HepG2 (cell line): ENCODE data around the gene REPS2. TPM values are rescaled to one million over a fixed set of nuclear protein-coding genes. Genes with fewer than 3 reads are reported as not detected.

Experiments
- ATAC-seq: fragments of 200-7000 bp; cut with Tn5 transposase; 3 replicates; pipeline ENCODE4 v1.9.1; 2020; ENCODE audit warnings: mild to moderate bottlenecking, moderate library complexity
- BruUV-seq: library from RNA; stranded (reverse); fragments of 400-500 nt; replicated peaks from 2 replicates; lab custom pipeline; 2021; lab: Mats Ljungman, UMichigan
- CTCF ChIA-PET: fragments of 300-600 bp; formaldehyde crosslinking; extraction: SDS; loops from one replicate; lab custom pipeline; 2021; ENCODE audit warnings: low total read pairs, inconsistent platforms, low intra/inter-chr PET ratio; lab: Yijun Ruan, JAX
- POLR2A ChIA-PET: fragments of 350-600 bp; sonication (Branson Sonifier 250); formaldehyde crosslinking; loops from one replicate; lab custom pipeline; 2020; ENCODE audit warnings: antibody characterized with exemption, inconsistent platforms; lab: Yijun Ruan, JAX
- DNase-seq: peaks from one replicate; pipeline ENCODE4 v3.0.0-alpha.2; 2015; ENCODE audit warnings: low spot score
- FAIRE-seq: peaks from 3 replicates; lab custom pipeline; 2011; peaks lifted over from hg19 to GRCh38; lab: Jason Lieb, UNC
- H2AFZ ChIP-seq: one replicate; pipeline ENCODE4 v1.6.1; 2011; ENCODE audit warnings: low read length, inconsistent platforms
- H3K27ac ChIP-seq: fragments of 300-600 bp; 3 replicates; pipeline ENCODE4 v1.8.0; 2011; ENCODE audit warnings: mixed run types, mild to moderate bottlenecking, mixed read lengths, low read length, inconsistent platforms; ENCODE audit not compliant: insufficient read depth; ENCODE audit errors: extremely low read length
- H3K27me3 ChIP-seq, 2 experiments: fragments of 200-600 bp in 1 of 2; 2 replicates in 1 of 2; 3 replicates in 1 of 2; pipeline versions ENCODE4 v1.6.0 to v1.8.0; 2011; ENCODE audit warnings: low read length in 2 of 2, mild to moderate bottlenecking in 2 of 2, moderate library complexity in 2 of 2, inconsistent platforms in 1 of 2; ENCODE audit not compliant: insufficient read depth in 2 of 2, control insufficient read depth in 1 of 2
- H3K36me3 ChIP-seq, 2 experiments: fragments of 200-600 bp in 1 of 2; replicated peaks in 1 of 2; 2 replicates in 1 of 2; 3 replicates in 1 of 2; pipeline versions ENCODE4 v1.5.1 to v1.8.0; 2011; ENCODE audit warnings: low read length in 2 of 2, inconsistent platforms in 1 of 2; ENCODE audit not compliant: insufficient read depth in 2 of 2, control insufficient read depth in 1 of 2
- H3K4me1 ChIP-seq: 2 replicates; pipeline ENCODE4 v1.5.1; 2012; ENCODE audit warnings: low read length, inconsistent platforms; ENCODE audit not compliant: insufficient read depth
- H3K4me2 ChIP-seq: 2 replicates; pipeline ENCODE4 v1.6.0; 2011; ENCODE audit warnings: low read depth, low read length, inconsistent platforms
- H3K4me3 ChIP-seq, 3 experiments: fragments of 200-600 bp in 1 of 3; sonication (generic), shearing (Covaris generic) in 1 of 3; replicated peaks in 1 of 3; 2 replicates each; pipeline ENCODE4 v1.5.1; 2011 to 2016; ENCODE audit warnings: low read length in 3 of 3, inconsistent platforms in 2 of 3, low read depth in 2 of 3, mild to moderate bottlenecking in 2 of 3, control low read depth in 1 of 3, mixed read lengths in 1 of 3; ENCODE audit not compliant: insufficient read depth in 1 of 3
- H3K79me2 ChIP-seq: one replicate; pipeline ENCODE4 v1.6.1; 2011; ENCODE audit warnings: low read length, inconsistent platforms; ENCODE audit not compliant: insufficient read depth
- H3K9ac ChIP-seq: 2 replicates; pipeline ENCODE4 v1.6.0; 2011; ENCODE audit warnings: mild to moderate bottlenecking, low read depth, low read length, inconsistent platforms; ENCODE audit not compliant: insufficient read depth
- H3K9me3 ChIP-seq: 2 replicates; pipeline ENCODE4 v1.5.1; 2012; ENCODE audit warnings: mild to moderate bottlenecking, low read length
- H4K20me1 ChIP-seq: 2 replicates; pipeline ENCODE4 v1.6.0; 2011; ENCODE audit warnings: inconsistent platforms, mild to moderate bottlenecking, low read length, moderate library complexity; ENCODE audit not compliant: insufficient read depth
- ARHGAP35 ChIP-seq: sonication (generic); formaldehyde crosslinking; IDR thresholded peaks from 2 replicates; pipeline ENCODE4 v1.9.0; 2022; ENCODE audit warnings: mild to moderate bottlenecking, inconsistent platforms, moderate library complexity, missing genetic modification reagents, borderline replicate concordance
- BATF2 ChIP-seq: sonication (generic); formaldehyde crosslinking; IDR thresholded peaks from 2 replicates; pipeline ENCODE4 v1.8.0; 2022; ENCODE audit warnings: mild to moderate bottlenecking, missing genetic modification reagents, moderate library complexity
- DMAP1 ChIP-seq: IDR thresholded peaks from 2 replicates; pipeline ENCODE4 v1.6.1; 2016
- DZIP1 ChIP-seq: sonication (generic); formaldehyde crosslinking; IDR thresholded peaks from 2 replicates; pipeline ENCODE4 v1.5.0; 2020; ENCODE audit warnings: mild to moderate bottlenecking, missing genetic modification reagents
- IRF2 ChIP-seq: IDR thresholded peaks from 2 replicates; pipeline ENCODE4 v1.6.1; 2018; ENCODE audit warnings: missing genetic modification reagents, missing compliant biosample characterization
- KDM2A ChIP-seq: sonication (generic); formaldehyde crosslinking; IDR thresholded peaks from 2 replicates; pipeline ENCODE4 v1.4.0; 2020; ENCODE audit warnings: low read depth, missing genetic modification reagents, borderline replicate concordance
- MED13 ChIP-seq: sonication (generic); formaldehyde crosslinking; IDR thresholded peaks from 2 replicates; pipeline ENCODE4 v1.5.0; 2020; ENCODE audit warnings: missing genetic modification reagents
- MIXL1 ChIP-seq: IDR thresholded peaks from 2 replicates; pipeline ENCODE4 v1.6.1; 2016
- PAX8 ChIP-seq: sonication (generic); formaldehyde crosslinking; IDR thresholded peaks from 2 replicates; pipeline ENCODE4 v1.8.0; 2022; ENCODE audit warnings: mild to moderate bottlenecking, missing genetic modification reagents, borderline replicate concordance
- POLR2A ChIP-seq, 2 experiments: IDR thresholded peaks; 2 replicates each; pipeline ENCODE4 v1.6.1; 2011; ENCODE audit warnings: low read depth in 2 of 2, low read length in 2 of 2, mild to moderate bottlenecking in 1 of 2, moderate library complexity in 1 of 2; ENCODE audit not compliant: insufficient read depth in 1 of 2
- RFXAP ChIP-seq: sonication (generic); formaldehyde crosslinking; IDR thresholded peaks from 2 replicates; pipeline ENCODE4 v1.4.0; 2020; ENCODE audit warnings: missing genetic modification reagents, borderline replicate concordance
- SMAD3 ChIP-seq: sonication (generic); formaldehyde crosslinking; IDR thresholded peaks from 2 replicates; pipeline ENCODE4 v1.4.0; 2020; ENCODE audit warnings: missing genetic modification reagents
- TCF7 ChIP-seq: sonication (generic); IDR thresholded peaks from 2 replicates; pipeline ENCODE4 v1.6.1; 2016; ENCODE audit warnings: antibody characterized with exemption, low read depth
- USF2 ChIP-seq, 2 experiments: sonication (generic) in 1 of 2; formaldehyde crosslinking in 1 of 2; IDR thresholded peaks; 2 replicates each; pipeline versions ENCODE4 v1.5.1 to v1.6.1; 2011 to 2020; ENCODE audit warnings: borderline replicate concordance in 1 of 2, low read depth in 1 of 2, low read length in 1 of 2, mild to moderate bottlenecking in 1 of 2, missing genetic modification reagents in 1 of 2, moderate library complexity in 1 of 2
- ZBTB33 ChIP-seq: sonication (generic); formaldehyde crosslinking; IDR thresholded peaks from 2 replicates; pipeline ENCODE4 v1.4.0; 2020; ENCODE audit warnings: missing genetic modification reagents
- ZNF256 ChIP-seq: sonication (generic); formaldehyde crosslinking; conservative IDR thresholded peaks from 2 replicates; pipeline ENCODE4 v1.4.0; 2020; ENCODE audit warnings: missing genetic modification reagents
- ZNF510 ChIP-seq: sonication (generic); formaldehyde crosslinking; IDR thresholded peaks from 2 replicates; pipeline ENCODE4 v1.4.0; 2020; ENCODE audit warnings: low read depth, mild to moderate bottlenecking, missing genetic modification reagents
- WGBS: methylation state at CpG from one replicate; pipeline ENCODE4 v1.1.6; 2017; ENCODE audit warnings: low lambda C conversion rate; 5-methylcytosine and 5-hydroxymethylcytosine counted together
- in situ Hi-C: cut with HindIII; loops from 2 replicates; pipeline ENCODE4 v1.10.0; 2017; ENCODE audit warnings: low pct_unique_long_range_greater_than_20kb; ENCODE audit not compliant: extremely low pct_ligation_motif_present
- intact Hi-C: fragments of 100-400 bp; cut with micrococcal nuclease; formaldehyde crosslinking; loops from one replicate; pipeline ENCODE4 v1.10.0; 2022; ENCODE audit not compliant: unreplicated experiment
- polyA plus RNA-seq, 8 experiments: library from polyadenylated mRNA; depleted of rRNA in 3 of 8; stranded (reverse) in 7 of 8; unstranded in 1 of 8; fragments of >200 nt; fragmentation: Illumina TruSeq in 4 of 8; extraction: Trizol in 4 of 8; gene quantifications; 2 replicates each; pipeline versions ENCODE4 v1.2.1 to v1.2.3, GENCODE V29; 2011 to 2016; ENCODE audit warnings: low read depth in 4 of 8, missing spikeins in 1 of 8, mixed read lengths in 1 of 8; ENCODE audit not compliant: insufficient read depth in 1 of 8
- total RNA-seq, 5 experiments: library from RNA; depleted of rRNA; stranded (reverse); fragments of >200 nt; fragmentation: Illumina TruSeq; extraction: Trizol; gene quantifications; 2 replicates each; pipeline ENCODE4 v1.2.3, GENCODE V29; 2016; ENCODE audit warnings: low read depth in 1 of 5

The REPS2 gene
- total and polyA plus RNA-seq, 2 of the 13 experiments (the other 11 are each of a cell fraction or from before 2014, with no cell fraction given), result 0.05 to 0.58 TPM

GRCh38 chrX:16931855-16932575 lies 14.4 kb upstream of the REPS2 start (continued):
- TF ChIP-seq PAX8 (CRISPR knock-in tag) (no peak), RFXAP (CRISPR knock-in tag) (no peak), POLR2A (IDR thresholded peaks at IDR 0.05; ENCODE audit: insufficient read depth in 1 of 2, low read depth in 2 of 2, low read length in 2 of 2) (no peak), ZNF510 (CRISPR knock-in tag) (no peak), MED13 (CRISPR knock-in tag) (no peak), SMAD3 (CRISPR knock-in tag) (no peak), MIXL1 (CRISPR knock-in tag) (no peak)

- Histone ChIP-seq H3K79me2 (no peaks in the 10 kb centered on the region), H3K4me1 (no peaks in the 10 kb centered on the region), H3K4me3 (no peak overlapping the region), H3K27me3 (no peaks in the 10 kb centered on the region), H3K9ac (no peak overlapping the region), H3K36me3 (no peaks in the 10 kb centered on the region), H3K27ac (no peak overlapping the region), H2AFZ (no peak overlapping the region), H3K9me3 (no peaks in the 10 kb centered on the region), H4K20me1 (no peaks in the 10 kb centered on the region), H3K4me2 (no peak overlapping the region)
- ChIA-PET CTCF (no interaction called here), POLR2A (no interaction called here)
- in situ Hi-C loops (no loop called here), intact Hi-C loops (no loop called here)
- FAIRE-seq, result no peak
- BruUV-seq, result no TSS peak
- WGBS, result no CpG with 5 or more reads among the region's 3 CpGs
- DNase-seq, result no peak
- ATAC-seq, result no peak
- TF ChIP-seq USF2 (IDR thresholded peaks at IDR 0.05; ENCODE audit: low read depth, low read length) (no peak), USF2 (CRISPR knock-in tag; IDR thresholded peaks at IDR 0.05; ENCODE audit: borderline replicate concordance) (no peak), KDM2A (no peak), IRF2 (CRISPR knock-in tag) (no peak), ZBTB33 (CRISPR knock-in tag) (no peak), DMAP1 (CRISPR knock-in tag) (no peak), ARHGAP35 (CRISPR knock-in tag) (no peak), TCF7 (no peak), DZIP1 (CRISPR knock-in tag) (no peak), ZNF256 (CRISPR knock-in tag) (no peak), BATF2 (no peak)
These were observed 12.3 kb upstream of the REPS2 start for GRCh38 chrX:16934185-16934584.
